MG63 (cell line): ENCODE data around the gene NOA1. TPM values are rescaled to one million over a fixed set of nuclear protein-coding genes. Genes with fewer than 3 reads are reported as not detected.

ENCODE experiments used
- total RNA-seq: library from RNA; depleted of rRNA; stranded (reverse); fragments of >200 nt; shearing (Covaris generic); gene quantifications from 2 replicates; pipeline ENCODE4 v1.2.3, GENCODE V29; 2014; ENCODE audit warnings: low replicate concordance; rRNA removed

NOA1 gene
- total RNA-seq, 1 experiment from 2014 or later: 7.4 TPM

Other genes with a start within 250 kb of the NOA1 start
- not detected in 2 replicates for gene SPINK2, start 155.9 kb downstream of the NOA1 start, total RNA-seq
- 12.3 and 22.6 TPM in 2 replicates for gene REST, start 69.7 kb downstream of the NOA1 start, total RNA-seq
- gene POLR2B, start 1.3 kb upstream of the NOA1 start, total RNA-seq: 87.9 and 103 TPM in 2 replicates
- 332 and 410 TPM in 2 replicates for gene IGFBP7, start 132.8 kb upstream of the NOA1 start, total RNA-seq